Panc1 (cell line): ENCODE results near the gene ATXN8OS. TPM values are rescaled to one million over a fixed set of nuclear protein-coding genes. Genes with fewer than 3 reads are reported as not detected.

Experiments used
- ATAC-seq: fragments of 200-7000 bp; cut with Tn5 transposase; 2 replicates; pipeline ENCODE4 v1.9.1; 2020; ENCODE audit warnings: mild to moderate bottlenecking, moderate library complexity
- BruUV-seq: library from RNA; stranded (reverse); fragments of 400-500 nt; replicated peaks from 2 replicates; lab custom pipeline; 2021; lab: Mats Ljungman, UMichigan
- CTCF ChIA-PET: fragments of 300-600 bp; sonication (Branson Sonifier 250); formaldehyde crosslinking; loops from one replicate; lab custom pipeline; 2022; ENCODE audit warnings: antibody characterized with exemption; lab: Charles Lee
- POLR2A ChIA-PET: fragments of 300-600 bp; sonication (Branson Sonifier 250); formaldehyde crosslinking; loops from one replicate; lab custom pipeline; 2022; ENCODE audit warnings: antibody characterized with exemption; lab: Charles Lee
- DNase-seq: peaks from one replicate; pipeline ENCODE4 v3.0.0-alpha.2; 2010; ENCODE audit warnings: low read depth, low spot score
- H3K27ac ChIP-seq: 2 replicates; pipeline ENCODE4 v1.5.1; 2011; ENCODE audit warnings: mild to moderate bottlenecking, low read length, inconsistent platforms
- H3K27me3 ChIP-seq: fragments of 200-500 bp; sonication (Bioruptor generic); 2 replicates; pipeline ENCODE4 v1.6.0; 2014; ENCODE audit warnings: low read length, inconsistent platforms; ENCODE audit not compliant: control insufficient read depth, insufficient read depth
- H3K36me3 ChIP-seq: fragments of 200-500 bp; sonication (Bioruptor generic); 2 replicates; pipeline ENCODE4 v1.5.1; 2014; ENCODE audit warnings: inconsistent platforms, mild to moderate bottlenecking, low read length, moderate library complexity; ENCODE audit not compliant: control insufficient read depth, insufficient read depth
- H3K4me1 ChIP-seq: 2 replicates; pipeline ENCODE4 v1.5.1; 2011; ENCODE audit warnings: inconsistent platforms, mild to moderate bottlenecking, low read length, moderate library complexity; ENCODE audit not compliant: control insufficient read depth, insufficient read depth
- H3K4me3 ChIP-seq, 2 experiments: 2 replicates each; pipeline ENCODE4 v1.5.1; 2011 to 2012; ENCODE audit warnings: low read depth in 2 of 2, low read length in 2 of 2, mild to moderate bottlenecking in 2 of 2, inconsistent platforms in 1 of 2, moderate library complexity in 1 of 2
- H3K9me3 ChIP-seq: fragments of 200-500 bp; sonication (Bioruptor generic); 2 replicates; pipeline ENCODE4 v1.5.1; 2014; ENCODE audit warnings: low read depth, mild to moderate bottlenecking, inconsistent platforms, low read length, moderate library complexity; ENCODE audit not compliant: control insufficient read depth, insufficient read depth
- POLR2AphosphoS5 ChIP-seq: IDR thresholded peaks from 2 replicates; pipeline ENCODE4 v1.6.1; 2012; ENCODE audit warnings: mild to moderate bottlenecking, low read depth, low read length, moderate library complexity
- SIN3A ChIP-seq: IDR thresholded peaks from 2 replicates; pipeline ENCODE4 v1.6.1; 2012; ENCODE audit warnings: low read depth, mild to moderate bottlenecking, low read length, moderate library complexity, borderline replicate concordance; ENCODE audit not compliant: insufficient read depth
- TCF7L2 ChIP-seq: IDR thresholded peaks from 2 replicates; pipeline ENCODE4 v1.6.1; 2011; ENCODE audit warnings: mild to moderate bottlenecking, low read depth, low read length, inconsistent platforms
- in situ Hi-C: cut with HindIII; loops from 2 replicates; pipeline ENCODE4 v1.10.0; 2016; ENCODE audit warnings: low sequenced_read_pairs, low pct_unique_long_range_greater_than_20kb
- intact Hi-C: fragments of 100-400 bp; cut with micrococcal nuclease; formaldehyde crosslinking; loops from one replicate; pipeline ENCODE4 v1.10.0; 2022; ENCODE audit not compliant: unreplicated experiment
- total RNA-seq: library from RNA; stranded (reverse); gene quantifications from one replicate; pipeline ENCODE4 v1.2.1, GENCODE V29; 2021; ENCODE audit not compliant: unreplicated experiment
- TF ChIP-seq, protein P1 (sequence below), 2 experiments: IDR thresholded peaks; 2 replicates each; pipeline ENCODE4 v1.6.1; 2011 to 2012; ENCODE audit warnings: low read depth in 2 of 2, control low read depth in 1 of 2, low read length in 1 of 2, mild to moderate bottlenecking in 1 of 2, moderate library complexity in 1 of 2; ENCODE audit not compliant: insufficient read depth in 1 of 2
- TF ChIP-seq, protein P2 (sequence below): fragments of 450-650 bp; IDR thresholded peaks from 2 replicates; pipeline ENCODE4 v1.5.1; 2017; ENCODE audit warnings: mild to moderate bottlenecking

The ATXN8OS gene
- total RNA-seq, 1 experiment from 2014 or later = not detected

DNA sequence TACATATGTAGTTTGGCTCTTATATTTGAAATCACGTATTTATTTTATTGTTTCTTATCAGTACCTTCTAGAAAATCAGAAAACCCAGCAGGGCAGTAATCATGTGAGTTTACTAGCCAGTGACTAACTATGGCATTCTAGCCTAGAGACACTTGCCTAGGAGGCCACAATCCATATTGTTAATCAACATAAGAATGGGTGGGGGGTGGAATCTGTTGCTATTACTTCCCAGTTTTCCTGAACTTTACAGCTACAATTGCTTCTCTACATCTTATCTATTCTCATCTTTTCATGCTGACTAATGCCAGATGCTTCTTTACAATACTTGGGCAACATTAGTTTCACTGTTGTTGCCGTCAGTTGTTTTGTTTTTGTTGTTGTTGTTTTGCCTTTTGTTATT is 18.7 kb upstream of the ATXN8OS start:
- in situ Hi-C loops = no loop called here
- Histone ChIP-seq H3K4me1 (no peaks in the 10 kb centered on the region), H3K9me3 (no peaks in the 10 kb centered on the region), H3K4me3 (no peak overlapping the region), H3K27me3 (no peaks in the 10 kb centered on the region), H3K36me3 (no peaks in the 10 kb centered on the region), H3K27ac (no peak overlapping the region)
- DNase-seq (no peak), ATAC-seq (no peak)
- BruUV-seq = no TSS peak
- TF ChIP-seq TCF7L2 (no peak), SIN3A (no peak), POLR2AphosphoS5 (no peak)
- TF ChIP-seq, protein P1, sequence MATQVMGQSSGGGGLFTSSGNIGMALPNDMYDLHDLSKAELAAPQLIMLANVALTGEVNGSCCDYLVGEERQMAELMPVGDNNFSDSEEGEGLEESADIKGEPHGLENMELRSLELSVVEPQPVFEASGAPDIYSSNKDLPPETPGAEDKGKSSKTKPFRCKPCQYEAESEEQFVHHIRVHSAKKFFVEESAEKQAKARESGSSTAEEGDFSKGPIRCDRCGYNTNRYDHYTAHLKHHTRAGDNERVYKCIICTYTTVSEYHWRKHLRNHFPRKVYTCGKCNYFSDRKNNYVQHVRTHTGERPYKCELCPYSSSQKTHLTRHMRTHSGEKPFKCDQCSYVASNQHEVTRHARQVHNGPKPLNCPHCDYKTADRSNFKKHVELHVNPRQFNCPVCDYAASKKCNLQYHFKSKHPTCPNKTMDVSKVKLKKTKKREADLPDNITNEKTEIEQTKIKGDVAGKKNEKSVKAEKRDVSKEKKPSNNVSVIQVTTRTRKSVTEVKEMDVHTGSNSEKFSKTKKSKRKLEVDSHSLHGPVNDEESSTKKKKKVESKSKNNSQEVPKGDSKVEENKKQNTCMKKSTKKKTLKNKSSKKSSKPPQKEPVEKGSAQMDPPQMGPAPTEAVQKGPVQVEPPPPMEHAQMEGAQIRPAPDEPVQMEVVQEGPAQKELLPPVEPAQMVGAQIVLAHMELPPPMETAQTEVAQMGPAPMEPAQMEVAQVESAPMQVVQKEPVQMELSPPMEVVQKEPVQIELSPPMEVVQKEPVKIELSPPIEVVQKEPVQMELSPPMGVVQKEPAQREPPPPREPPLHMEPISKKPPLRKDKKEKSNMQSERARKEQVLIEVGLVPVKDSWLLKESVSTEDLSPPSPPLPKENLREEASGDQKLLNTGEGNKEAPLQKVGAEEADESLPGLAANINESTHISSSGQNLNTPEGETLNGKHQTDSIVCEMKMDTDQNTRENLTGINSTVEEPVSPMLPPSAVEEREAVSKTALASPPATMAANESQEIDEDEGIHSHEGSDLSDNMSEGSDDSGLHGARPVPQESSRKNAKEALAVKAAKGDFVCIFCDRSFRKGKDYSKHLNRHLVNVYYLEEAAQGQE (IDR thresholded peaks at IDR 0.05; ENCODE audit: insufficient read depth in 1 of 2, low read depth in 2 of 2, low read length in 1 of 2) = no peak
- TF ChIP-seq, protein P2, sequence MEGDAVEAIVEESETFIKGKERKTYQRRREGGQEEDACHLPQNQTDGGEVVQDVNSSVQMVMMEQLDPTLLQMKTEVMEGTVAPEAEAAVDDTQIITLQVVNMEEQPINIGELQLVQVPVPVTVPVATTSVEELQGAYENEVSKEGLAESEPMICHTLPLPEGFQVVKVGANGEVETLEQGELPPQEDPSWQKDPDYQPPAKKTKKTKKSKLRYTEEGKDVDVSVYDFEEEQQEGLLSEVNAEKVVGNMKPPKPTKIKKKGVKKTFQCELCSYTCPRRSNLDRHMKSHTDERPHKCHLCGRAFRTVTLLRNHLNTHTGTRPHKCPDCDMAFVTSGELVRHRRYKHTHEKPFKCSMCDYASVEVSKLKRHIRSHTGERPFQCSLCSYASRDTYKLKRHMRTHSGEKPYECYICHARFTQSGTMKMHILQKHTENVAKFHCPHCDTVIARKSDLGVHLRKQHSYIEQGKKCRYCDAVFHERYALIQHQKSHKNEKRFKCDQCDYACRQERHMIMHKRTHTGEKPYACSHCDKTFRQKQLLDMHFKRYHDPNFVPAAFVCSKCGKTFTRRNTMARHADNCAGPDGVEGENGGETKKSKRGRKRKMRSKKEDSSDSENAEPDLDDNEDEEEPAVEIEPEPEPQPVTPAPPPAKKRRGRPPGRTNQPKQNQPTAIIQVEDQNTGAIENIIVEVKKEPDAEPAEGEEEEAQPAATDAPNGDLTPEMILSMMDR = no peak
- ChIA-PET POLR2A (no interaction called here), CTCF (no interaction called here)
- intact Hi-C loops = no loop called here

GRCh38 chr13:70090036-70090723 is 17.4 kb upstream of the ATXN8OS start:
- ChIA-PET CTCF (no interaction called here), POLR2A (no interaction called here)
- intact Hi-C loops = no loop called here
- no peaks in the 10 kb centered on the region for H3K4me1 ChIP-seq
- BruUV-seq = no TSS peak
- no peak overlapping the region for H3K4me3 ChIP-seq
- ATAC-seq (no peak), DNase-seq (no peak)
- no peaks in the 10 kb centered on the region for H3K36me3 ChIP-seq
- TF ChIP-seq, protein P2 = no peak
- TF ChIP-seq POLR2AphosphoS5 (no peak), SIN3A (no peak), TCF7L2 (no peak)
- TF ChIP-seq, protein P1 (IDR thresholded peaks at IDR 0.05; ENCODE audit: insufficient read depth in 1 of 2, low read depth in 2 of 2, low read length in 1 of 2) = no peak
- H3K9me3 ChIP-seq = no peaks in the 10 kb centered on the region
- H3K27me3 ChIP-seq = no peaks in the 10 kb centered on the region
- H3K27ac ChIP-seq = no peak overlapping the region
- in situ Hi-C loops = no loop called here
